ENCODE results near the gene ANKRD13B. TPM values are rescaled to one million over a fixed set of nuclear protein-coding genes. Genes with fewer than 3 reads are reported as not detected.
A peak's percentile ranks its signal among the peaks of the same experiment; 100 is the strongest.

The ANKRD13B gene
- total RNA-seq, 4 donors from 2014 or later = 19.0 to 50.1 (median 26.4) TPM

GRCh38 chr17:29630630-29631193 lies 37.8 kb downstream of the ANKRD13B start:
- Histone ChIP-seq H3K4me3 (no peak overlapping the region), H3K4me1 (peaks cover 0 to 29% (median 8%) of the 10 kb centered on the region in 4 donors), H3K9me3 (no peaks in the 10 kb centered on the region), H3K27me3 (no peaks in the 10 kb centered on the region), H3K36me3 (peaks cover 0 to 54% (median 4%) of the 10 kb centered on the region in 3 donors), H3K27ac (peak overlapping the region in 2 of 4 donors; percentile 52 to 61)
- TF ChIP-seq POLR2A (IDR thresholded peaks at IDR 0.05) (no peak), CTCF (IDR thresholded peaks at IDR 0.05) (no peak), EP300 (IDR thresholded peaks at IDR 0.05) (no peak)
- 40 to 51% methylated on average over 6 of the region's 6 CpGs for WGBS, 2 donors
- DNase-seq (ENCODE audit: low spot score in 2 of 2) = no peak

GRCh38 chr17:29633886-29634285 lies 41.0 kb downstream of the ANKRD13B start:
- peaks cover 0 to 72% (median 4%) of the 10 kb centered on the region in 3 donors for H3K36me3 ChIP-seq
- no peak overlapping the region for H3K4me3 ChIP-seq
- no peak overlapping the region for H3K27ac ChIP-seq
- 89 to 90% methylated on average over 3 of the region's 3 CpGs for WGBS, 2 donors
- DNase-seq (ENCODE audit: low spot score in 2 of 2) = no peak
- H3K9me3 ChIP-seq = no peaks in the 10 kb centered on the region
- H3K4me1 ChIP-seq = peaks cover 0 to 30% (median 9%) of the 10 kb centered on the region in 4 donors
- TF ChIP-seq CTCF (IDR thresholded peaks at IDR 0.05) (no peak), POLR2A (IDR thresholded peaks at IDR 0.05) (no peak), EP300 (IDR thresholded peaks at IDR 0.05) (no peak)
- H3K27me3 ChIP-seq = no peaks in the 10 kb centered on the region

GRCh38 chr17:29640413-29640812 lies 47.5 kb downstream of the ANKRD13B start:
- H3K4me3 ChIP-seq = no peak overlapping the region
- 25 to 35% methylated on average over 2 of the region's 2 CpGs for WGBS, 2 donors
- no peaks in the 10 kb centered on the region for H3K27me3 ChIP-seq
- peaks cover 5 to 70% (median 53%) of the 10 kb centered on the region in 4 donors for H3K4me1 ChIP-seq
- TF ChIP-seq EP300 (IDR thresholded peaks at IDR 0.05) (peak in 1 of 2 donors; percentile 54), CTCF (IDR thresholded peaks at IDR 0.05) (no peak), POLR2A (IDR thresholded peaks at IDR 0.05) (no peak)
- peak overlapping the region; percentile 15 to 92 (median 62) for H3K27ac ChIP-seq
- H3K9me3 ChIP-seq = no peaks in the 10 kb centered on the region
- peaks cover 0 to 21% (median 0%) of the 10 kb centered on the region in 3 donors for H3K36me3 ChIP-seq
- DNase-seq (ENCODE audit: low spot score in 2 of 2) = no peak

GRCh38 chr17:29640981-29641642 lies 48.2 kb downstream of the ANKRD13B start:
- H3K36me3 ChIP-seq = peaks cover 0 to 14% (median 0%) of the 10 kb centered on the region in 3 donors
- H3K27ac ChIP-seq = peak overlapping the region in 3 of 4 donors; percentile 38 to 92 (median 90)
- H3K9me3 ChIP-seq = no peaks in the 10 kb centered on the region
- H3K4me1 ChIP-seq = peaks cover 5 to 77% (median 58%) of the 10 kb centered on the region in 4 donors
- 74 to 75% methylated on average over 7 of the region's 7 CpGs for WGBS, 2 donors
- DNase-seq (ENCODE audit: low spot score in 2 of 2) = no peak
- no peak for TF ChIP-seq CTCF (IDR thresholded peaks at IDR 0.05)
- no peak overlapping the region for H3K4me3 ChIP-seq
- no peaks in the 10 kb centered on the region for H3K27me3 ChIP-seq

GRCh38 chr17:29642171-29642611 lies 49.3 kb downstream of the ANKRD13B start:
- H3K4me1 ChIP-seq = peaks cover 5 to 86% (median 64%) of the 10 kb centered on the region in 4 donors
- WGBS, 2 donors = 57% methylated on average over 2 of the region's 2 CpGs
- H3K27ac ChIP-seq = peak overlapping the region in 3 of 4 donors; percentile 57 to 92 (median 90)

More at GRCh38 chr17:29642171-29642611, 49.3 kb downstream of the ANKRD13B start:
- no peak for DNase-seq (ENCODE audit: low spot score in 2 of 2)
- TF ChIP-seq CTCF (IDR thresholded peaks at IDR 0.05) (no peak), POLR2A (IDR thresholded peaks at IDR 0.05) (no peak), EP300 (IDR thresholded peaks at IDR 0.05) (no peak)
- peaks cover 0 to 4% (median 0%) of the 10 kb centered on the region in 3 donors for H3K36me3 ChIP-seq
- no peaks in the 10 kb centered on the region for H3K27me3 ChIP-seq
- no peak overlapping the region for H3K4me3 ChIP-seq
- H3K9me3 ChIP-seq = no peaks in the 10 kb centered on the region

Data from tibial nerve (tissue), 4 donors.